NOMO-1 (cell line): ENCODE data around the gene MRPL51.

Source experiments
- DNase-seq, 2 experiments: peaks; one replicate each; lab custom pipeline; 2025; ENCODE audit not compliant: unreplicated experiment in 2 of 2; lab: John Stamatoyannopoulos, UW

Gene MRPL51

DNA sequence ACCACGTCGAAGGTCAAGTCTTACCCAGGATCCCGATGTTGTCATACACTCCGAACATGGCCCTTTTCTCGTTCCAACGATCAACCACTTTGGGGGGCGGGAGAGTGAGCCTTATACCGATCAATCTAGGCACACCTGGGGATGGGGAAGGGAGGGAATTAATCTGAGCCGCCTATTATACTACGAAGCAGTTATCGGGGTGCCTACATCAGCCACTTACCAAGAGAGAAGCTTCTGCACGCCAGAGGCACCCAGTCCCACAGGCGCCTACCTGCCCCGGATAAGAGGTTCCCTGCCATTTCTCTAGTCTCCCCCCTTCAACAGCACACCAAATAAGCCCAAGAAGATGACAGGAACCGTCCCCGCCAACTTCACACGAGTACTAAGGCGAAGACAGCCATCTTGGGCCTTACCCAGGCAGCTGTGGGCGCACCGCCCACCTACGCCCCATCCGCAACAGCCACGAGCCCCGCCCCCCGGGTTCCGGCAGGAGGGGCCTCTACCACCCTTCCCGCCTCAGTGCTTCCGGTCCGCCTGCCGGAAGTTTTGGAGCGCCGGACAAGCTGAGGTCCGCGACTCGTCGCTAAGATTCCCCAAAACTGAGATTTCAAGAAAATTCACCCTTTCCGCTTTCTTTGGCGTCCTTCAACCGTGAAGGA lies at the start of gene MRPL51:
TSS of gene MRPL51 (minus strand) at position 425 of the 659 bp plus-strand sequence. CDS start at position 299, 126 bp downstream.
- peak; percentile 92 to 97 for DNase-seq

DNA sequence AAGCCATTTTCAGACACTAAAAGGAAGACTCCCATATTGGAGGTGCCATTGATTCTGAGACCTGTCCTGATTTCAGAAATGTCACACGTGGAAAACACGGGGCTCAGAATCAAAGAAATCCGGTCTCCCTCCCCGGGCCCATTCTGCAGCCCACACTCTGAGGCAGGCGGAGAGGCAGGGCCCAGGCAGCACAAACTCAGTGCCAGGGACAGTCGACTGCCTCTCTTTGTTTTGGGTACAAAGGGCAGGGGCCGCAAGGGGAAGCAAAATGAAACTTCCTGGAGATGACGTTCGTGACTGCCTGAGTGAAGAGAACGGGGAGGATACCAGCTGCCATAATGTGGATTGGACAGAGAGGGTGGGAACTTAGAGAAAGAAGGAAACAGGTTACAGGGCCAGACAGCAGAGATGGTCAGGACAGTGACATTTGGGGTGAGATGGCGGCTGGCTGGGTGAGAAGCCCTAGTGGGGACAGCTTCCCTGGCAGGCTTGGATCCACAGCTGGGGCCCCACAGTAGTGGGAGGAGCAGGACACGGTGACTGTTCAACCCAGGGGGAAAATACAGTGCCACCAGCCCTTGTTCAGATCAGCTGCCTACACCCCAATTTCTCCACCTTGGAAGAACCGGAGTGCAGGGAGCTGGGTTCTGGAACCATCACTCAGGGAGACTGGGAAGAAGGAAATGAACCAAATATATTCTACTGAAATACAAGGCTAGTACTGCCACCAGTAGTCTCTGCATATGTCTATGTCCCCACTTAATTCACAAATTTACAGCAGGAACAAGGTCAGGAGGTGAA lies 49.3 kb upstream of the MRPL51 start:
- DNase-seq, result peak in 1 of 2 experiments; percentile 21

DNA sequence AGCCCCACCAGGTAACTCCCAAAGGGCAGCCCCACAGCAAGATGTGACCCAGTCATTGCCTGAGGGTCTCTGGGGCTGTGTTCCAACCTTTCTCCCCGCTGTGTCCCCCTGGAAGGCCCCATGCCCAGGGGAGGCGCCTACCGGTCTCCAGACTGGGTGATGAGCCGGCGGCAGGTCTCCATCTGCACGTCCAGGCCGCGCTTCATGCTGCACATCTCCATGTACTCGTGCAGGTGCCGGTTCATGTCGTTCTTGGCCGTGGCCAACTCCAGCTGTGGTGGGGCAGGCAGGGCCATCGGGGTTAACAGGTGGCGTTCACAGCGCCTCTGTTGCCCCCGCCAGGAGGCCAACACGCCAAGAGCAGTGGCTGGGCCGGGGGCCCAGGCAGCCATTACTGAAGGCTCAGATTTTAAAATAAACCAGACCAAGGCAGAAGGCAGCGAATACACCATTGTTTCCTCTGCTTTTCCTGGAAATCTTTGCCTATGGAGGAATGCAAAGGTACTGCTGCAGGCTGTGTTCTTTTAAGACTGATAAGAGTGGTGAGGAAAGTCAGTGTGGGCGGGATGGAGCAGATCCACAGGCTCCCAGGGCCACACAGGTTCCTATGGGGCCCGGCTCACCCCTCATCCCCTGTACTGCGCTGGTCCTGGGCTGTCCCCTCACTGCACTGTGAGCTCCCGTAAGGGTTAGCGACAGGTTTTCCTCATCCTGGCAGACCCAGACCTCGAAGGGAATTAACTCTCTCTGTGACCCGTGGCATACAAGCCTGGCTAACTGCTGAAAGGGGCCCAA lies 48.5 kb upstream of the MRPL51 start:
- DNase-seq, result no peak

DNA sequence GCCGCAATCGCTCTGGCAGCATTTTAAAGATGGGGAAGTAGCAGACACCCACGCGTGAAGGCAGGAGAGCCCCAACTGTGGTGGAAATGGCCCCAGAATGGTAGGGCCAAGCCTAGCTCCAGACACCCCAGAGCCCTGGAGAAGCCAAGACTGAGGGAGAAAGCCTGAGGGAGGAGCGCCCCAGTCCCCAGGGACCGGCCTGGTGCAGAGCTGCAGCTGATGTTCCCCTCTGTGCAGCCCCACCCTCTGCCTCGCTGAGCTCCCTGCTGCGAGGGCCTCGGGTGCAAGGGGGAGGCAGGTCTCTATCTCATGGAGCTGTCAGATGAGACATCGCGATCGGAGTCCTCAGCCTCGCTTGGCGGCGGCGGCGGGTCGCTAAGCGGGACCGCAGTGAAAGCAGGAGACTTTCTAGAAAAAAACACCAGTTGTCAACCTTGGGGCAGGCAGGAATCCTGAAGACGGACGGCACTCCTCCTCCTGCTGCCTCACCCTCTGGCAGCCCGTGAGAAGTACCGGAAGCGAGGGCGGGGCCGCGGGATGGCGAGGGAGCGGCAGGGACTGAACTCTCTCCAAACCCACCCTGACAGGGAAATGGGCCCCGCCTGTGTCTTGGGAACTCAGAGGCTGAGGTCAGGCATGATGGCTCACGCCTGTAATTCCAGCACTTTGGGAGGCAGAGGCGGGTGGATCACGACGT lies 47.3 kb upstream of the MRPL51 start:
- DNase-seq, result peak; percentile 22 to 46

DNA sequence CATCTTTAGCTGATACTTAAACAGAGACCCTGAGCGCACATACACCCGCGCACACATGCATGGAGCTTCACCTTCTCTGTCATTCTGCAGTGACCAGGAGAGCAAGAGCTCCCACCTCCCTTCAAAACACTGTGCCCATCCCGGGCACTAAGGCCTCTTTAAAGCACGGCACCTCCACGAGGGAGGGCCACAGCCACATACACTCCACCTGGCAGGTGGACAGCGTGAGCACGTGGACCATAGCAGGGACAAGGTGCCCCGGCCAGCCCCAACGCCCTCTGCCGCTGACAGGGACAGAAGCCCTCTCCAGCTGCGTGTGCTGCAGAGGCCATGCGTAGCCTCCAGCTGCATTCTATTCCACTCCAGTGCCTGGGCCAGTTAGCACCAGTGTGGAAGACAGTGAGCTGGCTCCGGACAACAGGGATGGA lies 46.7 kb upstream of the MRPL51 start:
- DNase-seq, result no peak

DNA sequence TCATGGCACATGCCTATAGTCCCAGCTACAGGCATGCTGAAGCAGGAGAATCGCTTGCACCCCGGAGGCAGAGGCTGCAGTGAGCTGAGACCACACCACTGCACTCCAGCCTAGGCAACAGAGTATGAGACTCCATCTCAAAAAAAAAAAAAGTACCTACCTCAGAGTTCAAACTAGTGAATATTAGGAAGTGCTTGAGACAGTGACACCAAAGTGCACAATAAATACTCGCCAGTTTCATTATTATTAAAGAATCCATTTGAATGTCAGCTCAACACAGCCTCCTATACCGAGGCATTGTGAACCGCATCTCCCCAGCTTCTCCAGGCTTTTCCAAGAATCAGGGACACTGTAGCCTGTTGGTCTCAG lies 46.2 kb upstream of the MRPL51 start:
- DNase-seq, result no peak

DNA sequence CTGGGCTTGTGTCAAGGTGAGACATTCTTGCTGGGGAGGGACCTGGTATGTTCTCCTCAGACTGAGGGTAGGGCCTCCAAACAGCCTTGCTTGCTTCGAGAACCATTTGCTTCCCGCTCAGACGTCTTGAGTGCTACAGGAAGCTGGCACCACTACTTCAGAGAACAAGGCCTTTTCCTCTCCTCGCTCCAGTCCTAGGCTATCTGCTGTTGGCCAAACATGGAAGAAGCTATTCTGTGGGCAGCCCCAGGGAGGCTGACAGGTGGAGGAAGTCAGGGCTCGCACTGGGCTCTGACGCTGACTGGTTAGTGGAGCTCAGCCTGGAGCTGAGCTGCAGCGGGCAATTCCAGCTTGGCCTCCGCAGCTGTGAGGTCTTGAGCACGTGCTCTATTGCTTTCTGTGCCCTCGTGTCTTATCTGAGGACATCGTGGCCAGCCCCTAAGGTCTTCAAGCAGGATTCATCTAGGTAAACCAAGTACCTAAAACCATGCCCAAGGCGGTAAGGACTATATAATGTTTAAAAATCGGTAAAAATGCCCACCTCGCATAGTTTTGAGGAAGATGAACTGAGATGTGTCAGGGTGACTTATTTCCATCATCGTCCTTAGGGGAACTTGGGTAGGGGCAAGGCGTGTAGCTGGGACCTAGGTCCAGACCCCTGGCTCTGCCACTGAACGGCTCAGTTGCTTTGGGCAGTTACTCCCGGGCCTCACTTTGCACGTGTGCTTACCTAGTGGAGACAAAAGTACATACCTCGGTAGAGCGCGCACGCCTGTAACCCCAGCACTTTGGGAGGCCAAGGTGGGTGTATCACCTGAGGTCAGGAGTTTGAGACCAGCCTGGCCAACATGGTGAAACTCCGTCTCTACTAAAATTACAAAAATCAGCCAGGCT lies 45.6 kb upstream of the MRPL51 start:
- DNase-seq, result no peak

DNA sequence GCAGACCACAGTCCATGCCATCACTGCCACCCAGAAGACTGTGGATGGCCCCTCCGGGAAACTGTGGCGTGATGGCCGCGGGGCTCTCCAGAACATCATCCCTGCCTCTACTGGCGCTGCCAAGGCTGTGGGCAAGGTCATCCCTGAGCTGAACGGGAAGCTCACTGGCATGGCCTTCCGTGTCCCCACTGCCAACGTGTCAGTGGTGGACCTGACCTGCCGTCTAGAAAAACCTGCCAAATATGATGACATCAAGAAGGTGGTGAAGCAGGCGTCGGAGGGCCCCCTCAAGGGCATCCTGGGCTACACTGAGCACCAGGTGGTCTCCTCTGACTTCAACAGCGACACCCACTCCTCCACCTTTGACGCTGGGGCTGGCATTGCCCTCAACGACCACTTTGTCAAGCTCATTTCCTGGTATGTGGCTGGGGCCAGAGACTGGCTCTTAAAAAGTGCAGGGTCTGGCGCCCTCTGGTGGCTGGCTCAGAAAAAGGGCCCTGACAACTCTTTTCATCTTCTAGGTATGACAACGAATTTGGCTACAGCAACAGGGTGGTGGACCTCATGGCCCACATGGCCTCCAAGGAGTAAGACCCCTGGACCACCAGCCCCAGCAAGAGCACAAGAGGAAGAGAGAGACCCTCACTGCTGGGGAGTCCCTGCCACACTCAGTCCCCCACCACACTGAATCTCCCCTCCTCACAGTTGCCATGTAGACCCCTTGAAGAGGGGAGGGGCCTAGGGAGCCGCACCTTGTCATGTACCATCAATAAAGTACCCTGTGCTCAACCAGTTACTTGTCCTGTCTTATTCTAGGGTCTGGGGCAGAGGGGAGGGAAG lies 44.7 kb upstream of the MRPL51 start:
- DNase-seq, result peak; percentile 56 to 71

DNA sequence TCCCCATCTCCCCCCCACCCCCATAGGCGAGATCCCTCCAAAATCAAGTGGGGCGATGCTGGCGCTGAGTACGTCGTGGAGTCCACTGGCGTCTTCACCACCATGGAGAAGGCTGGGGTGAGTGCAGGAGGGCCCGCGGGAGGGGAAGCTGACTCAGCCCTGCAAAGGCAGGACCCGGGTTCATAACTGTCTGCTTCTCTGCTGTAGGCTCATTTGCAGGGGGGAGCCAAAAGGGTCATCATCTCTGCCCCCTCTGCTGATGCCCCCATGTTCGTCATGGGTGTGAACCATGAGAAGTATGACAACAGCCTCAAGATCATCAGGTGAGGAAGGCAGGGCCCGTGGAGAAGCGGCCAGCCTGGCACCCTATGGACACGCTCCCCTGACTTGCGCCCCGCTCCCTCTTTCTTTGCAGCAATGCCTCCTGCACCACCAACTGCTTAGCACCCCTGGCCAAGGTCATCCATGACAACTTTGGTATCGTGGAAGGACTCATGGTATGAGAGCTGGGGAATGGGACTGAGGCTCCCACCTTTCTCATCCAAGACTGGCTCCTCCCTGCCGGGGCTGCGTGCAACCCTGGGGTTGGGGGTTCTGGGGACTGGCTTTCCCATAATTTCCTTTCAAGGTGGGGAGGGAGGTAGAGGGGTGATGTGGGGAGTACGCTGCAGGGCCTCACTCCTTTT lies 44.0 kb upstream of the MRPL51 start:
- DNase-seq, result no peak

DNA sequence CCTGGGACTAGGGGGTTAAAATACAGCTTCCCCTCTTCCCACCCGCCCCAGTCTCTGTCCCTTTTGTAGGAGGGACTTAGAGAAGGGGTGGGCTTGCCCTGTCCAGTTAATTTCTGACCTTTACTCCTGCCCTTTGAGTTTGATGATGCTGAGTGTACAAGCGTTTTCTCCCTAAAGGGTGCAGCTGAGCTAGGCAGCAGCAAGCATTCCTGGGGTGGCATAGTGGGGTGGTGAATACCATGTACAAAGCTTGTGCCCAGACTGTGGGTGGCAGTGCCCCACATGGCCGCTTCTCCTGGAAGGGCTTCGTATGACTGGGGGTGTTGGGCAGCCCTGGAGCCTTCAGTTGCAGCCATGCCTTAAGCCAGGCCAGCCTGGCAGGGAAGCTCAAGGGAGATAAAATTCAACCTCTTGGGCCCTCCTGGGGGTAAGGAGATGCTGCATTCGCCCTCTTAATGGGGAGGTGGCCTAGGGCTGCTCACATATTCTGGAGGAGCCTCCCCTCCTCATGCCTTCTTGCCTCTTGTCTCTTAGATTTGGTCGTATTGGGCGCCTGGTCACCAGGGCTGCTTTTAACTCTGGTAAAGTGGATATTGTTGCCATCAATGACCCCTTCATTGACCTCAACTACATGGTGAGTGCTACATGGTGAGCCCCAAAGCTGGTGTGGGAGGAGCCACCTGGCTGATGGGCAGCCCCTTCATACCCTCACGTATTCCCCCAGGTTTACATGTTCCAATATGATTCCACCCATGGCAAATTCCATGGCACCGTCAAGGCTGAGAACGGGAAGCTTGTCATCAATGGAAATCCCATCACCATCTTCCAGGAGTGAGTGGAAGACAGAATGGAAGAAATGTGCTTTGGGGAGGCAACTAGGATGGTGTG lies 43.1 kb upstream of the MRPL51 start:
- no peak for DNase-seq

DNA sequence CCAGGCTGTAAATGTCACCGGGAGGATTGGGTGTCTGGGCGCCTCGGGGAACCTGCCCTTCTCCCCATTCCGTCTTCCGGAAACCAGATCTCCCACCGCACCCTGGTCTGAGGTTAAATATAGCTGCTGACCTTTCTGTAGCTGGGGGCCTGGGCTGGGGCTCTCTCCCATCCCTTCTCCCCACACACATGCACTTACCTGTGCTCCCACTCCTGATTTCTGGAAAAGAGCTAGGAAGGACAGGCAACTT lies 42.6 kb upstream of the MRPL51 start:
- DNase-seq, result peak in 1 of 2 experiments; percentile 16

DNA sequence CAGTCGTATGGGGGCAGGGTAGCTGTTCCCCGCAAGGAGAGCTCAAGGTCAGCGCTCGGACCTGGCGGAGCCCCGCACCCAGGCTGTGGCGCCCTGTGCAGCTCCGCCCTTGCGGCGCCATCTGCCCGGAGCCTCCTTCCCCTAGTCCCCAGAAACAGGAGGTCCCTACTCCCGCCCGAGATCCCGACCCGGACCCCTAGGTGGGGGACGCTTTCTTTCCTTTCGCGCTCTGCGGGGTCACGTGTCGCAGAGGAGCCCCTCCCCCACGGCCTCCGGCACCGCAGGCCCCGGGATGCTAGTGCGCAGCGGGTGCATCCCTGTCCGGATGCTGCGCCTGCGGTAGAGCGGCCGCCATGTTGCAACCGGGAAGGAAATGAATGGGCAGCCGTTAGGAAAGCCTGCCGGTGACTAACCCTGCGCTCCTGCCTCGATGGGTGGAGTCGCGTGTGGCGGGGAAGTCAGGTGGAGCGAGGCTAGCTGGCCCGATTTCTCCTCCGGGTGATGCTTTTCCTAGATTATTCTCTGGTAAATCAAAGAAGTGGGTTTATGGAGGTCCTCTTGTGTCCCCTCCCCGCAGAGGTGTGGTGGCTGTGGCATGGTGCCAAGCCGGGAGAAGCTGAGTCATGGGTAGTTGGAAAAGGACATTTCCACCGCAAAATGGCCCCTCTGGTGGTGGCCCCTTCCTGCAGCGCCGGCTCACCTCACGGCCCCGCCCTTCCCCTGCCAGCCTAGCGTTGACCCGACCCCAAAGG lies 42.1 kb upstream of the MRPL51 start:
- peak; percentile 83 to 85 for DNase-seq

DNA sequence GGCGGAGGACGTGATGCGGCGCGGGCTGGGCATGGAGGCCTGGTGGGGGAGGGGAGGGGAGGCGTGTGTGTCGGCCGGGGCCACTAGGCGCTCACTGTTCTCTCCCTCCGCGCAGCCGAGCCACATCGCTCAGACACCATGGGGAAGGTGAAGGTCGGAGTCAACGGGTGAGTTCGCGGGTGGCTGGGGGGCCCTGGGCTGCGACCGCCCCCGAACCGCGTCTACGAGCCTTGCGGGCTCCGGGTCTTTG lies 41.6 kb upstream of the MRPL51 start:
- no peak for DNase-seq

DNA sequence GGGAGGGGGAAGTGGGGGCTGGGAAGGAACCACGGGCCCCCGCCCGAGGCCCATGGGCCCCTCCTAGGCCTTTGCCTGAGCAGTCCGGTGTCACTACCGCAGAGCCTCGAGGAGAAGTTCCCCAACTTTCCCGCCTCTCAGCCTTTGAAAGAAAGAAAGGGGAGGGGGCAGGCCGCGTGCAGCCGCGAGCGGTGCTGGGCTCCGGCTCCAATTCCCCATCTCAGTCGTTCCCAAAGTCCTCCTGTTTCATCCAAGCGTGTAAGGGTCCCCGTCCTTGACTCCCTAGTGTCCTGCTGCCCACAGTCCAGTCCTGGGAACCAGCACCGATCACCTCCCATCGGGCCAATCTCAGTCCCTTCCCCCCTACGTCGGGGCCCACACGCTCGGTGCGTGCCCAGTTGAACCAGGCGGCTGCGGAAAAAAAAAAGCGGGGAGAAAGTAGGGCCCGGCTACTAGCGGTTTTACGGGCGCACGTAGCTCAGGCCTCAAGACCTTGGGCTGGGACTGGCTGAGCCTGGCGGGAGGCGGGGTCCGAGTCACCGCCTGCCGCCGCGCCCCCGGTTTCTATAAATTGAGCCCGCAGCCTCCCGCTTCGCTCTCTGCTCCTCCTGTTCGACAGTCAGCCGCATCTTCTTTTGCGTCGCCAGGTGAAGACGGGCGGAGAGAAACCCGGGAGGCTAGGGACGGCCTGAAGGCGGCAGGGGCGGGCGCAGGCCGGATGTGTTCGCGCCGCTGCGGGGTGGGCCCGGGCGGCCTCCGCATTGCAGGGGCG lies 41.0 kb upstream of the MRPL51 start, which contains the start of gene GAPDH:
TSS of gene GAPDH (plus strand) at position 595 of the 772 bp plus-strand sequence. CDS start 316 bp downstream, outside the sequence.
- peak; percentile 95 to 99 for DNase-seq

DNA sequence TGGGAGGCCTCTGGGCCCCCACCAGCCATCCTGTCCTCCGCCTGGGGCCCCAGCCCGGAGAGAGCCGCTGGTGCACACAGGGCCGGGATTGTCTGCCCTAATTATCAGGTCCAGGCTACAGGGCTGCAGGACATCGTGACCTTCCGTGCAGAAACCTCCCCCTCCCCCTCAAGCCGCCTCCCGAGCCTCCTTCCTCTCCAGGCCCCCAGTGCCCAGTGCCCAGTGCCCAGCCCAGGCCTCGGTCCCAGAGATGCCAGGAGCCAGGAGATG lies 40.5 kb upstream of the MRPL51 start:
- DNase-seq, result peak in 1 of 2 experiments; percentile 68

DNA sequence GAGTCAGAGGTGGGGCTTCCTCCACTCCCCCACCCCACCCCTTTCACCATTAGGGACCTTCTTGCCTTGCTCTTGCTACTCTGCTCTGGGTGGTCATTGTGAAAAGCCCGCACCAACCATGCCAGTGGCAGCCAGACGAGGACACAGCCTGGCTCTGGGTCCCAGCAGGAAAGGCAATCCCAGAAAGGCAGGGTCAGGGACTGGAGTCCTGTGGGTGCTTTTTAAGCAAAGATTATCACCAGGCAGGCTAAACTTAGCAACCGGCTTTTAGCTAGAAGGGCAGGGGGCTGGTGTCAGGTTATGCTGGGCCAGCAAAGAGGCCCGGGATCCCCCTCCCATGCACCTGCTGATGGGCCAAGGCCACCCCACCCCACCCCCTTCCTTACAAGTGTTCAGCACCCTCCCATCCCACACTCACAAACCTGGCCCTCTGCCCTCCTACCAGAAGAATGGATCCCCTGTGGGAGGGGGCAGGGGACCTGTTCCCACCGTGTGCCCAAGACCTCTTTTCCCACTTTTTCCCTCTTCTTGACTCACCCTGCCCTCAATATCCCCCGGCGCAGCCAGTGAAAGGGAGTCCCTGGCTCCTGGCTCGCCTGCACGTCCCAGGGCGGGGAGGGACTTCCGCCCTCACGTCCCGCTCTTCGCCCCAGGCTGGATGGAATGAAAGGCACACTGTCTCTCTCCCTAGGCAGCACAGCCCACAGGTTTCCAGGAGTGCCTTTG lies 40.0 kb upstream of the MRPL51 start:
- DNase-seq, result peak; percentile 68
